HG02610 (cell line): Measurements from ENCODE around the gene SUMF2.
"Not testable (repeated sequence)": the region's sequence is repeated elsewhere in the genome, so short reads cannot be mapped to it uniquely, and the experiment has no call there.

Source experiments
- ATAC-seq: cut with Tn5 transposase; IDR thresholded peaks from one replicate; pipeline ENCODE4 v1.9.1; 2021; ENCODE audit warnings: mild to moderate bottlenecking, moderate library complexity; ENCODE audit not compliant: unreplicated experiment

SUMF2 gene

DNA sequence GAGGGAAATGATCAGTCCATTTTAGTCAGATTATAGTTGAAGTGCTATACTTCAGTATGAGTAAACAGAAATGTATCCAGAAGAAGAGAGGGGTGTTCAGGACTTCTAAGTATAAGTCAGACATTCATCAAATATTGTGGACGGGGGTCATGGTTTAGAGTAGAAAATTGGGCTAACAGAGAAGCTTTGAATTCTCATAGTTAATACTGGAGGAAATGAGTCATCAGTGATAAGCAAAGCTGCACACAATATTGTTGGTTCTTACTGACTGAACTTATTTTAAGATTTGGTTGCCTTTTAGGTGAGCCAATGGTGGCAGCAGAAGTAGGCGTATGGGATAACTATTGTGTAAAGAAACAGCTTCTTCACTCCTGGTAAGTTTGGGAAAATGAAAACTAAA is 1.7 kb upstream of the SUMF2 start:
- ATAC-seq, result no peak

DNA sequence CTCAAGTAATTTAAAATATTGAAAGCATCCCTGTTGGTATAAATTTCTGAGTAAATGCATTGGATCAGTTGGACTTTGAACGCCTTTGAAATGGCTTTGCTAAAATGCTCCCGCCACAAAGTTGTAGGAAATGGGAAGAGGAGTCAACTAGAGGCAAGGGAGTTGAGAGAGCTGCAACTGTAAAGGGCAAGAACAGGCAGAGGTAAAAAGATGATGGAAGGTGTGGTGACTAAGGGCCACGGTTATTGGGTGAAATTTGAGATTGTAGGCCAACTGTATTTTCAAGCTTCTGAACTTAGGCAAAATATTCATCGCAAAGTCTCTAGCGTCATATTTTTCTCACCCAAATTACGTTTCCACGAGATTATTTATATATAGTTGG is 595 bp upstream of the SUMF2 start:
- no peak for ATAC-seq

DNA sequence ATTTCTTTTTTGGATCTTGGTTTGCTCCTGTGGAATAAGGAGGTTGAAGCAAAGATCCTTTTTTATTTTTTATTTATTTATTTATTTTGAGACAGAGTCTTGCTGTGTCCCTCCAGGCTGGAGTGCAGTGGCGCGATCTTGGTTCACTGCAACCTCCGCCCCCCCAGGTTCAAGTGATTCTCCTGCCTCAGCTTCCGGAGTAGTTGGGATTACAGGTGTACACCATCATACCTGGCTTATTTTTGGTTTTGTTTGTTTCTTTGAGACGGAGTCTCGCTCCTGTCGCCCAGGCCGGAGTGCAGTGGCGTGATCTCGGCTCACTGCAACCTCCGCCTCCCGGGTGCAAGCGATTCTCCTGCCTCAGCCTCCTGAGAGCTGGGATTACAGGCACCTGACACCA is 2.3 kb downstream of the SUMF2 start:
- not testable (repeated sequence) for ATAC-seq

DNA sequence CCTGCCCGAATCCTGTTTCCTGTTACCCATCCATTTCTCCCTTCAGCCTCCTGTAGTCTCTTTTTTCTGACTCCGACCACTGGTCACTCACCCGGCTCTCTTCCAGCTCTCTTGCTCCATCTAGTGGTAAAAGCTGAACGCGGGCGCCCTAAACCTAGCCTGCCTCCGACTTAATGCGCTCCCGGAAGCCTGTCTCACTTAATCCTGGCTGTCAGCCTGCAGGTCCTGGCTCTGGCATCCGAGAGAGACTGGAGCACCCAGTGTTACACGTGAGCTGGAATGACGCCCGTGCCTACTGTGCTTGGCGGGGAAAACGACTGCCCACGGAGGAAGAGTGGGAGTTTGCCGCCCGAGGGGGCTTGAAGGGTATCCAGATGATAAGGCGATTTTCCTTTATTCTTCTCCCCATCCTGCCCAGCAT is 10.3 kb downstream of the SUMF2 start:
- ATAC-seq, result peak; percentile 86

DNA sequence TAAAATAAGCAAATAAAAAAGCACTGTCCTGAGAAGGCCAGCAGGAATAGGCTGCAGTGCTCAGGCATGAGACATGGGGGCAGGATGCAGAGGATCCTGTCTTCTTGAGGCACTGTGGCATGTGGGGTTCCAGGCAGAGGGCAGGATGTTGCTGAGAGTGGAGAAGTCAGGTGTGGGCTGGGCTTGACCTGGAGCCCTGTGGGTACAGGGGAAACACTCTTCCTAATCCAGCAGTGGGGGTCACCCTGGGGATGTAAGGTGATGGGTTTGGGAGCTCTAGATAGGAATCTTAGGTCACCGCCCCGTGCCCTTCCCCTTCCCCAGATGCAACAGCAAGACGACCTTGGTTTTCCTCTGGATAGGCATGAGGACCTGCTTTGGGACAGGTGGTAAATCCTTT is 13.6 kb downstream of the SUMF2 start:
- no peak for ATAC-seq

DNA sequence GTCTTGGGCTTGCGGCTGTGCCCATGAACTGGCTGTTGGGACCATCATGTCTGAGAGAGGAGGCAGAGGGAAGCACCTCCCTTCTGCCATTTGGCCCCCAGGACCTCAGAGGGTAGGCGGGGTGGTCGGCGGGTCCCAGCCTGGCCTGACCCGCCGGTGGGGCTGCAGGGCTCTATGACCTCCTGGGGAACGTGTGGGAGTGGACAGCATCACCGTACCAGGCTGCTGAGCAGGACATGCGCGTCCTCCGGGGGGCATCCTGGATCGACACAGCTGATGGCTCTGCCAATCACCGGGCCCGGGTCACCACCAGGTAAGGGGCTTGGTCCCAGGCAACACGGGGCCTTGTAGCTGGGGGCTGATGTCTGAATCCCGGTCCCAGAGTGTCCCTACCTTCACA is 14.1 kb downstream of the SUMF2 start:
- ATAC-seq, result no peak

- no peak for ATAC-seq
Measured at GRCh38 chr7:56079450-56080185, 15.5 kb downstream of the SUMF2 start.

- ATAC-seq, result not testable (repeated sequence)
Measured at GRCh38 chr7:56080726-56081435, 16.8 kb downstream of the SUMF2 start.

- ATAC-seq, result no peak
Measured at GRCh38 chr7:56081626-56082340, 17.7 kb downstream of the SUMF2 start.

- no peak for ATAC-seq
Measured at GRCh38 chr7:56083150-56083785, 19.2 kb downstream of the SUMF2 start.

GRCh38 chr7:56086761-56087160 is 22.7 kb downstream of the SUMF2 start:
- no peak for ATAC-seq

- ATAC-seq, result no peak
Measured at GRCh38 chr7:56087445-56087844, 23.4 kb downstream of the SUMF2 start.

- ATAC-seq, result no peak
Measured at GRCh38 chr7:56091591-56091990, 27.5 kb downstream of the SUMF2 start.

GRCh38 chr7:56092388-56092787 is 28.3 kb downstream of the SUMF2 start:
- ATAC-seq, result not testable (repeated sequence)

DNA sequence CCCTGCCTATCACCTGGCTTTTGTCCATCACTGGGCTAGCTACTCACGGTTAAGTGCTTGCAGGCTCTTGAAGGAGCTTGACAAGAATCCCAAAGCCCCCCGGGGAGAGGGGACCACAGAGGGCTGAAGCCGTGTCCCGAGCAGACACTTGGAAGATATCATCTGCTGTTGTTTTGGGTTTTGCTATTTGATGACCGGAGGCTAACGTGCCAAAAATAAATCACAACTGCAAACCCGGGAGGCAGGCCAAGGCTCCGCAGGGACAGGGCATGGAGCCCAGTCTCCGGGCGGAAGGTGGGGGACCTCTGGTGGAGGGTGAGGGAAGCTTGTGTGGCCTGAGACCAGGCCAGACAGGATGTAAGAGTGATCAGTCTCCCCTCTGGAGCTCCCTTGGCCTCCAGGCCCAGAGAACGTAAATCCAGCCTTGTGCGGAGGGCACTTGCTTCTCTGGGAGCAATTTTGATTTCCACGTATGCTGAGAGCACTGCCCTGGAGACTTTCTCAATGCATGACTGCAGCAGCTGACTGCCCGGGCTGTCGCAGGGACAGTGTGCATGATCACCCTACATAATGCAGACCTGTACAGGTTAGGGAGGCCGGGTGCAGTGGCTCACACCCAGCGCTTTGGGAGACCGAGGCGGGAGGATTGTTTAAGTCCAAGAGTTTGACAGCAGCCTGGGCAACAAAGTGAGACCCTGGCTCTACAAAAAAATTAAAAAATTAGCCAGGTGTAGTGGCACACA is 28.9 kb downstream of the SUMF2 start, which contains the start of gene PHKG1:
Gene PHKG1 (minus strand): TSS at position 164 of the 743 bp plus-strand sequence. CDS start 4,011 bp downstream, outside the sequence.
- no peak for ATAC-seq

DNA sequence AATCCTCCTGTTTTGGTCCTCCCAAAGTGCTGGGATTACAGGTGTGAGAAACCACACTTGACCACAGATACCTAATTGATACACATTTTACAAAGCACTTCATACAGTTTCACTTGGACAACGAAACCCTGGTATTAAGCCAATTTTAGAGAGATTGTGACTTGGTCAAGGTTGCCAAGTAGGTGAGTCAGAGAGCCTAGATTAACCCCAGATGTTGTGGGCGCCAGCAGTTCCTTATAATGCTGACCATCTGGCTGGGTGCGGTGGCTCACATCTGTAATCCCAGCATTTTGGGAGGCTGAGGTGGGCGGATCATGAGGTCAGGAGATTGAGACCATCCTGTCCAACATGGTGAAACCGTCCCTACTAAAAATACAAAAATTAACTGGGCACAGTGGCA is 33.6 kb downstream of the SUMF2 start:
- ATAC-seq, result no peak

DNA sequence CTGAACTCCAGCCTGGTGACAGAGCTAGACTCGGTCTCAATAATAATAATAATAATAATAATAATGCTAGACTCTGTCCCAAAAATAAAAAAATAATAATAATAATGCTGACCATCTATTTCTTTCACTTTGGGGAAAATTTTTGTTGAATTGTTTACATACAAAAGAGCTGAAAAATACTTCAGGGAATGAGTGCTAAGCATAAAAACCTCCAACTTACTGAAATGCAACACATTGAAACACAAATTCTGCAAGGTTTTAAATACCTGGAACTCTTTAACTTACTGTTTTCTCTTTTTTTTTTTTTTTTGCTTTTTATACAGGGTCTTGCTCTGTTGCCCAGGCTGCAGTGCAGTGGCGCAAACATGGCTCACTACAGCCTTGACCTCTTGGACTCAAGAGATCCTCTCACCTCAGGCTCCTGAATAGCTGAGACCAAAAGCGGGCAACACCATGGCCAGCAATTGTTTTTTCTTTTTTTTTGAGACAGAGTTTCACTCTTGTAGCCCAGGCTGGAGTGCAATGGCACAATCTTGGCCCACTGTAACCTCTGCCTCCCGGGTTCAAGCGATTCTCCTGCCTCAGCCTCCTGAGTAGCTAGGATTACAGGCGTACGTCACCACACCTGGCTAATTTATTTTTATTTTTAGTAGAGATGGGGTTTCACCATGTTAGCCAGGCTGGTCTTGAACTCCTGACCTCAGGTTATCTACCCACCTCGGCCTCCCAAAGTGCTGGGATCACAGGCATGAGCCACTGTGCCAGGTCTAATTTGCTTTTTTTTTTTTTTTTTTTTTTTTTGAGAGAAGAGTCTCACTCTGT is 34.3 kb downstream of the SUMF2 start:
- ATAC-seq, result not testable (repeated sequence)

DNA sequence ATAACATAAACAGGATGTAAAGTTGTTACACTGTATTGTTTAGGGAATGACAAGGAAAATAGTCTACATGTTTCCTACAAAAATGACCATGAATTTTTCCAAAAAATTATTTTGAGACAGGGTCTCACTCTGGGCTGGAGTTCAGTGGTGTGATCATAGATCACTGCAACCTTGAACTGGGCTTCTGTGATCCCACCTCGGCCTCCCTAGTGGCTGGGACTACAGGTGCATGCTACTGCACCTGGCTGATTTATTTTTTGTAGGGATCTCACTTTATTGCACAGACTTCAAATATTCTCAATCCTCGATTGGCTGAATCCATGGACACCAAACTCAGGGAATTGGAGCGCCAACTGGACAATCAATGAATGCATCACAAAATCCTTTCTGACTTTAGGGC is 35.6 kb downstream of the SUMF2 start:
- no peak for ATAC-seq

DNA sequence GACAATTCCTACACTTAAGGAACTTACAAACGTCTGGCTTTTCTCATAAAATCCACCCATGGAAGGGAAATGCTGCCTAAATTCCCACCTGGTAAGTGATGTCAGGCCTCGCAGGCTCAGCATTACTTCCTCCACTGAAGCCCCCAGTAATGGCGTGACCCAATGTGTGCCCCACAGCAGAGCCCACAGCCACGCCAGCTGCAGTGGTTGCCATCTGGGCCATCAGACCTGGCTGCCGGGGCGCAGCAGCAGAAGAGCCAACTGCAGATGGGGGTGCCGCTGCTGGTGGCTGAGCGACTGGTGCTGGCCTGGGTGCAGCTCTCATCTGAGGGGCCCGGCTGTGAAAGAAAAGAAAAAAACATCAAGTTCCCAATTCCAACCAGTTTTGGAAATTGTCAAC is 40.1 kb downstream of the SUMF2 start:
- not testable (repeated sequence) for ATAC-seq

DNA sequence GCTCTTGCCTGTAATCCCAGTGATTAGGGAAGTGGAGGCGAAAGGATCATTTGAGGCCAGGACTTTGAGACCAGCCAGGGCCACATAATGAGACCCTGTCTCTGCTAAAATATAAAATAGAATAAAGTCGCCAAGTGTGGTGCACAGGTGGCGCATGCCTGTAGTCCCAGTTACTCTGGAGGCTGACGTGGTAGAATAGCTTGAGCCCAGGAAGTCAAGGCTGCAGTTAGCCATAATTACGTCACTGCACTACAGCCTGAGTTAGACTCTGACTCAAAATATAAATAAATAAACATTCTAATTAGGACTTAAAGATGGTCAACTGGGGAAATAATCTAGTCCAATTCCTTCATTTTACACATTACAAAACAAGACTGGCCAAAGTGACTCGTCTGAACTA is 41.4 kb downstream of the SUMF2 start:
- peak; percentile 17 for ATAC-seq
